ENCODE results near the gene RNF215.
A peak's percentile ranks its signal among the peaks of the same experiment; 100 is the strongest.

Gene RNF215

GRCh38 chr22:30426388-30427353 is 39.5 kb upstream of the RNF215 start:
- TF ChIP-seq, protein P1, sequence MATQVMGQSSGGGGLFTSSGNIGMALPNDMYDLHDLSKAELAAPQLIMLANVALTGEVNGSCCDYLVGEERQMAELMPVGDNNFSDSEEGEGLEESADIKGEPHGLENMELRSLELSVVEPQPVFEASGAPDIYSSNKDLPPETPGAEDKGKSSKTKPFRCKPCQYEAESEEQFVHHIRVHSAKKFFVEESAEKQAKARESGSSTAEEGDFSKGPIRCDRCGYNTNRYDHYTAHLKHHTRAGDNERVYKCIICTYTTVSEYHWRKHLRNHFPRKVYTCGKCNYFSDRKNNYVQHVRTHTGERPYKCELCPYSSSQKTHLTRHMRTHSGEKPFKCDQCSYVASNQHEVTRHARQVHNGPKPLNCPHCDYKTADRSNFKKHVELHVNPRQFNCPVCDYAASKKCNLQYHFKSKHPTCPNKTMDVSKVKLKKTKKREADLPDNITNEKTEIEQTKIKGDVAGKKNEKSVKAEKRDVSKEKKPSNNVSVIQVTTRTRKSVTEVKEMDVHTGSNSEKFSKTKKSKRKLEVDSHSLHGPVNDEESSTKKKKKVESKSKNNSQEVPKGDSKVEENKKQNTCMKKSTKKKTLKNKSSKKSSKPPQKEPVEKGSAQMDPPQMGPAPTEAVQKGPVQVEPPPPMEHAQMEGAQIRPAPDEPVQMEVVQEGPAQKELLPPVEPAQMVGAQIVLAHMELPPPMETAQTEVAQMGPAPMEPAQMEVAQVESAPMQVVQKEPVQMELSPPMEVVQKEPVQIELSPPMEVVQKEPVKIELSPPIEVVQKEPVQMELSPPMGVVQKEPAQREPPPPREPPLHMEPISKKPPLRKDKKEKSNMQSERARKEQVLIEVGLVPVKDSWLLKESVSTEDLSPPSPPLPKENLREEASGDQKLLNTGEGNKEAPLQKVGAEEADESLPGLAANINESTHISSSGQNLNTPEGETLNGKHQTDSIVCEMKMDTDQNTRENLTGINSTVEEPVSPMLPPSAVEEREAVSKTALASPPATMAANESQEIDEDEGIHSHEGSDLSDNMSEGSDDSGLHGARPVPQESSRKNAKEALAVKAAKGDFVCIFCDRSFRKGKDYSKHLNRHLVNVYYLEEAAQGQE (IDR thresholded peaks at IDR 0.05; ENCODE audit: insufficient replicate concordance, low read depth) = no peak
- TF ChIP-seq, protein P2, sequence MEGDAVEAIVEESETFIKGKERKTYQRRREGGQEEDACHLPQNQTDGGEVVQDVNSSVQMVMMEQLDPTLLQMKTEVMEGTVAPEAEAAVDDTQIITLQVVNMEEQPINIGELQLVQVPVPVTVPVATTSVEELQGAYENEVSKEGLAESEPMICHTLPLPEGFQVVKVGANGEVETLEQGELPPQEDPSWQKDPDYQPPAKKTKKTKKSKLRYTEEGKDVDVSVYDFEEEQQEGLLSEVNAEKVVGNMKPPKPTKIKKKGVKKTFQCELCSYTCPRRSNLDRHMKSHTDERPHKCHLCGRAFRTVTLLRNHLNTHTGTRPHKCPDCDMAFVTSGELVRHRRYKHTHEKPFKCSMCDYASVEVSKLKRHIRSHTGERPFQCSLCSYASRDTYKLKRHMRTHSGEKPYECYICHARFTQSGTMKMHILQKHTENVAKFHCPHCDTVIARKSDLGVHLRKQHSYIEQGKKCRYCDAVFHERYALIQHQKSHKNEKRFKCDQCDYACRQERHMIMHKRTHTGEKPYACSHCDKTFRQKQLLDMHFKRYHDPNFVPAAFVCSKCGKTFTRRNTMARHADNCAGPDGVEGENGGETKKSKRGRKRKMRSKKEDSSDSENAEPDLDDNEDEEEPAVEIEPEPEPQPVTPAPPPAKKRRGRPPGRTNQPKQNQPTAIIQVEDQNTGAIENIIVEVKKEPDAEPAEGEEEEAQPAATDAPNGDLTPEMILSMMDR (IDR thresholded peaks at IDR 0.05; ENCODE audit: insufficient read depth, low read length) = peak; percentile 84
- TF ChIP-seq GABPA (IDR thresholded peaks at IDR 0.05; ENCODE audit: low read depth) (no peak), SPI1 (IDR thresholded peaks at IDR 0.05; ENCODE audit: borderline replicate concordance, low read depth) (no peak), POLR2AphosphoS5 (IDR thresholded peaks at IDR 0.05; ENCODE audit: low read depth) (peak; percentile 30; the same call in 1 of the 2 replicates)
- DNase-seq (ENCODE audit: low read depth in 1 of 2, low spot score in 1 of 2) = peak; percentile 62 to 87
- Histone ChIP-seq H3K27ac (replicated peaks) (peak overlapping the region; percentile 75), H3K27me3 (ENCODE audit: insufficient read depth, poor library complexity, severe bottlenecking) (no peaks in the 10 kb centered on the region), H3K4me3 (replicated peaks; ENCODE audit: insufficient read depth, low read length) (peak overlapping the region; percentile 70)

GRCh38 chr22:30425616-30426387 is 38.6 kb upstream of the RNF215 start, which contains the start of gene MTFP1:
Gene MTFP1, plus strand, starts transcription at chr22:30425768. Its CDS starts 112 bp downstream, at chr22:30425880.
- Histone ChIP-seq H3K4me3 (replicated peaks; ENCODE audit: insufficient read depth, low read length) (peak within 1 kb of the TSS; percentile 70), H3K27me3 (ENCODE audit: insufficient read depth, poor library complexity, severe bottlenecking) (no peaks in the 10 kb centered on the region), H3K27ac (replicated peaks) (peak within 1 kb of the TSS; percentile 75)
- DNase-seq (ENCODE audit: low read depth in 1 of 2, low spot score in 1 of 2) = peak; percentile 66 to 70
- TF ChIP-seq, protein P2 (IDR thresholded peaks at IDR 0.05; ENCODE audit: insufficient read depth, low read length) = no peak
- TF ChIP-seq, protein P1 (IDR thresholded peaks at IDR 0.05; ENCODE audit: insufficient replicate concordance, low read depth) = no peak
- no peak for TF ChIP-seq SPI1 (IDR thresholded peaks at IDR 0.05; ENCODE audit: borderline replicate concordance, low read depth)
- TF ChIP-seq POLR2AphosphoS5 (IDR thresholded peaks at IDR 0.05; ENCODE audit: low read depth) = no peak
- TF ChIP-seq GABPA (IDR thresholded peaks at IDR 0.05; ENCODE audit: low read depth) = no peak

- peak overlapping the region; percentile 75 for H3K27ac ChIP-seq (replicated peaks)
- TF ChIP-seq, protein P2 (IDR thresholded peaks at IDR 0.05; ENCODE audit: insufficient read depth, low read length) = no peak
- TF ChIP-seq GABPA (IDR thresholded peaks at IDR 0.05; ENCODE audit: low read depth) (no peak), SPI1 (IDR thresholded peaks at IDR 0.05; ENCODE audit: borderline replicate concordance, low read depth) (no peak)
Observed at GRCh38 chr22:30425327-30425615, 38.1 kb upstream of the RNF215 start.

More at GRCh38 chr22:30425327-30425615, 38.1 kb upstream of the RNF215 start:
- peak in 1 of 2 experiments; percentile 11 for DNase-seq (ENCODE audit: low read depth in 1 of 2, low spot score in 1 of 2)
- Histone ChIP-seq H3K4me3 (replicated peaks; ENCODE audit: insufficient read depth, low read length) (peak overlapping the region; percentile 70), H3K27me3 (ENCODE audit: insufficient read depth, poor library complexity, severe bottlenecking) (no peaks in the 10 kb centered on the region)

Data from HL-60 (cell line).